ENCODE results near the gene GSTO2.

Gene GSTO2

GRCh38 chr10:104336821-104337467 is 68.0 kb downstream of the GSTO2 start:
- H3K27me3 Mint-ChIP-seq = peaks cover 4% of the 10 kb centered on the region
- peaks cover 71% of the 10 kb centered on the region for H3K4me1 Mint-ChIP-seq

GRCh38 chr10:104337521-104337984 is 68.6 kb downstream of the GSTO2 start:
- no peak for DNase-seq

More at GRCh38 chr10:104336821-104337467, 68.0 kb downstream of the GSTO2 start:
- no peak for ATAC-seq
- no peak for DNase-seq
- Mint-ChIP-seq H3K36me3 (ENCODE audit: low read depth) (peaks cover 9% of the 10 kb centered on the region), H3K27ac (peak overlapping the region; percentile 97), H3K9me3 (no peaks in the 10 kb centered on the region), H3K4me3 (peak overlapping the region; percentile 87)

GRCh38 chr10:104337985-104338735 is 69.2 kb downstream of the GSTO2 start, which contains the start of gene ITPRIP:
TSS of gene ITPRIP (minus strand) at chr10:104338465. CDS start at chr10:104316051, 22,414 bp downstream.
- Mint-ChIP-seq H3K9me3 (no peaks in the 10 kb centered on the region), H3K27ac (peak within 1 kb of the TSS; percentile 97), H3K4me1 (peaks cover 58% of the 10 kb centered on the region), H3K4me3 (peak within 1 kb of the TSS; percentile 87), H3K27me3 (peaks cover 4% of the 10 kb centered on the region), H3K36me3 (ENCODE audit: low read depth) (peaks cover 5% of the 10 kb centered on the region)
- peak; percentile 85 for ATAC-seq
- peak; percentile 74 for DNase-seq

More at GRCh38 chr10:104337521-104337984, 68.6 kb downstream of the GSTO2 start:
- Mint-ChIP-seq H3K4me3 (peak overlapping the region; percentile 87), H3K27me3 (peaks cover 4% of the 10 kb centered on the region), H3K27ac (peak overlapping the region; percentile 97), H3K4me1 (peaks cover 64% of the 10 kb centered on the region), H3K36me3 (ENCODE audit: low read depth) (peaks cover 8% of the 10 kb centered on the region), H3K9me3 (no peaks in the 10 kb centered on the region)
- ATAC-seq = peak; percentile 18

GRCh38 chr10:104339469-104340110 is 70.6 kb downstream of the GSTO2 start:
- H3K4me3 Mint-ChIP-seq = peak overlapping the region; percentile 87
- no peak for ATAC-seq
- DNase-seq = no peak
- peaks cover 3% of the 10 kb centered on the region for H3K36me3 Mint-ChIP-seq (ENCODE audit: low read depth)
- H3K9me3 Mint-ChIP-seq = no peaks in the 10 kb centered on the region
- H3K27ac Mint-ChIP-seq = peak overlapping the region; percentile 97
- peaks cover 4% of the 10 kb centered on the region for H3K27me3 Mint-ChIP-seq
- peaks cover 44% of the 10 kb centered on the region for H3K4me1 Mint-ChIP-seq

- no peak for ATAC-seq
- Mint-ChIP-seq H3K4me3 (peak overlapping the region; percentile 87), H3K36me3 (ENCODE audit: low read depth) (peaks cover 3% of the 10 kb centered on the region), H3K27ac (no peak overlapping the region), H3K4me1 (peaks cover 39% of the 10 kb centered on the region), H3K9me3 (no peaks in the 10 kb centered on the region), H3K27me3 (peaks cover 4% of the 10 kb centered on the region)
- DNase-seq = no peak
Measured at GRCh38 chr10:104340111-104340526, 71.1 kb downstream of the GSTO2 start.

- Mint-ChIP-seq H3K9me3 (no peaks in the 10 kb centered on the region), H3K4me1 (peaks cover 36% of the 10 kb centered on the region), H3K4me3 (no peak overlapping the region), H3K27me3 (peaks cover 4% of the 10 kb centered on the region), H3K36me3 (ENCODE audit: low read depth) (peaks cover 3% of the 10 kb centered on the region), H3K27ac (no peak overlapping the region)
- DNase-seq (no peak), ATAC-seq (no peak)
Measured at GRCh38 chr10:104340641-104341040, 71.7 kb downstream of the GSTO2 start.

- Mint-ChIP-seq H3K9me3 (no peaks in the 10 kb centered on the region), H3K27ac (no peak overlapping the region), H3K27me3 (peaks cover 4% of the 10 kb centered on the region), H3K36me3 (ENCODE audit: low read depth) (no peaks in the 10 kb centered on the region), H3K4me1 (peaks cover 28% of the 10 kb centered on the region), H3K4me3 (no peak overlapping the region)
- DNase-seq (no peak), ATAC-seq (no peak)
Measured at GRCh38 chr10:104342941-104343411, 74.0 kb downstream of the GSTO2 start.

- no peak overlapping the region for H3K27ac Mint-ChIP-seq
- peaks cover 4% of the 10 kb centered on the region for H3K27me3 Mint-ChIP-seq
- no peaks in the 10 kb centered on the region for H3K9me3 Mint-ChIP-seq
- DNase-seq (no peak), ATAC-seq (no peak)
- peaks cover 24% of the 10 kb centered on the region for H3K4me1 Mint-ChIP-seq
- H3K36me3 Mint-ChIP-seq (ENCODE audit: low read depth) = no peaks in the 10 kb centered on the region
- H3K4me3 Mint-ChIP-seq = no peak overlapping the region
Measured at GRCh38 chr10:104344219-104344618, 75.2 kb downstream of the GSTO2 start.

- H3K9me3 Mint-ChIP-seq = no peaks in the 10 kb centered on the region
- no peaks in the 10 kb centered on the region for H3K27me3 Mint-ChIP-seq
- ATAC-seq = no peak
- no peak for DNase-seq
- no peaks in the 10 kb centered on the region for H3K36me3 Mint-ChIP-seq (ENCODE audit: low read depth)
- H3K27ac Mint-ChIP-seq = no peak overlapping the region
- peaks cover 12% of the 10 kb centered on the region for H3K4me1 Mint-ChIP-seq
- H3K4me3 Mint-ChIP-seq = no peak overlapping the region
Measured at GRCh38 chr10:104345515-104345914, 76.5 kb downstream of the GSTO2 start.

GRCh38 chr10:104345941-104346340 is 77.0 kb downstream of the GSTO2 start:
- DNase-seq (no peak), ATAC-seq (peak; percentile 20)
- H3K36me3 Mint-ChIP-seq (ENCODE audit: low read depth) = no peaks in the 10 kb centered on the region
- H3K27ac Mint-ChIP-seq = peak overlapping the region; percentile 24
- no peak overlapping the region for H3K4me3 Mint-ChIP-seq
- H3K4me1 Mint-ChIP-seq = peaks cover 12% of the 10 kb centered on the region
- no peaks in the 10 kb centered on the region for H3K9me3 Mint-ChIP-seq
- H3K27me3 Mint-ChIP-seq = no peaks in the 10 kb centered on the region

GRCh38 chr10:104347295-104348045 is 78.5 kb downstream of the GSTO2 start:
- Mint-ChIP-seq H3K27me3 (no peaks in the 10 kb centered on the region), H3K9me3 (no peaks in the 10 kb centered on the region), H3K36me3 (ENCODE audit: low read depth) (no peaks in the 10 kb centered on the region), H3K4me1 (peaks cover 12% of the 10 kb centered on the region), H3K27ac (no peak overlapping the region), H3K4me3 (no peak overlapping the region)
- ATAC-seq (no peak), DNase-seq (no peak)

GRCh38 chr10:104348601-104349000 is 79.6 kb downstream of the GSTO2 start:
- no peak overlapping the region for H3K27ac Mint-ChIP-seq
- DNase-seq = no peak
- ATAC-seq = no peak
- H3K9me3 Mint-ChIP-seq = no peaks in the 10 kb centered on the region
- H3K4me3 Mint-ChIP-seq = no peak overlapping the region
- peaks cover 12% of the 10 kb centered on the region for H3K4me1 Mint-ChIP-seq
- H3K27me3 Mint-ChIP-seq = no peaks in the 10 kb centered on the region
- no peaks in the 10 kb centered on the region for H3K36me3 Mint-ChIP-seq (ENCODE audit: low read depth)

- Mint-ChIP-seq H3K4me3 (no peak overlapping the region), H3K4me1 (peaks cover 12% of the 10 kb centered on the region), H3K36me3 (ENCODE audit: low read depth) (no peaks in the 10 kb centered on the region), H3K27me3 (no peaks in the 10 kb centered on the region), H3K27ac (no peak overlapping the region), H3K9me3 (no peaks in the 10 kb centered on the region)
- no peak for ATAC-seq
- DNase-seq = no peak
Measured at GRCh38 chr10:104349623-104350126, 80.7 kb downstream of the GSTO2 start.

GRCh38 chr10:104350127-104350635 is 81.2 kb downstream of the GSTO2 start:
- H3K27ac Mint-ChIP-seq = no peak overlapping the region
- no peaks in the 10 kb centered on the region for H3K27me3 Mint-ChIP-seq

More at GRCh38 chr10:104350127-104350635, 81.2 kb downstream of the GSTO2 start:
- Mint-ChIP-seq H3K4me1 (peaks cover 12% of the 10 kb centered on the region), H3K9me3 (no peaks in the 10 kb centered on the region), H3K4me3 (no peak overlapping the region), H3K36me3 (ENCODE audit: low read depth) (no peaks in the 10 kb centered on the region)
- DNase-seq = no peak
- ATAC-seq = peak; percentile 57
